GM18909 (cell line): ENCODE measurements around the gene BTF3L4.
"Not testable (repeated sequence)": the region's sequence is repeated elsewhere in the genome, so short reads cannot be mapped to it uniquely, and the experiment has no call there.

Experiments used
- ATAC-seq: cut with Tn5 transposase; IDR thresholded peaks from one replicate; pipeline ENCODE4 v1.9.1; 2021; ENCODE audit warnings: mild to moderate bottlenecking; ENCODE audit not compliant: unreplicated experiment, poor library complexity

BTF3L4 gene

DNA sequence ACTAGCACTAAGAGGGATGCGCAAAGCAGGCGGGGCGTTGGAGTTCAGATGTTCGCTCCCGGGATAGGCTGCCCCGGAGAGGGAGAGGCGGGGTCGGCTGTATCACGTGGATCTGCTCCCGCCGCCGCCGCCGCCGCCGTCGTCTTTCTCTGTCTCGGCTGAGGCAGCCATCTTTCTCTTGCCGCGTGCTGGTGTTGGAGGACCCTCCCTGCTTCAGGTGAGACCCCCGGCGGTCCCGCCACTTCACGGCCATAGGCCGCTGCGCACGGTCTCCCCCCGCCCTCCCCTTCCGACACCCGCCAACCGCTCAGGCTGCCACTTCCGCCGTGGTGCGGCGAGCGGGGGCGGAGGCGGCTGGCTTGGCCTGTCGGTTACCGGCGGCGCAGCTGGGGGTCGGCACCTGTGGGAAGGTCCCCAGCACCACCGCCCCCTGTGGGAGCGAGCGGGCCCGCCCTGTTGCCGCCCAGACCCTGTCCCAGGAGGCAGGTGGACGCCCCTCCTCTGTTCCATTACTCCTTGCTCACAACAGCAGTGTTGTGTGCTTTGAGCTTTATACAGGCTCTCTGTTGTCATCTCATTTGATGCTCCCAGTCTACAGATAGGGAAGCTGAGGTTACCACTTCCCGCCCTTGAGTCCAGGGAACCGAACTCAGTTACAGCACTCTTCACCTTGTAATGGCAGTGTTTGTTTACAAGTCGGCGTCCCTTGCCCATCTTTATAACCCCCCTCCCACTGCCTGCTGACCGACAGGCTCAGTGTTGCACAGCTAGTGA lies at the start of gene BTF3L4:
Gene BTF3L4, plus strand, starts transcription at position 133 of the 774 bp plus-strand sequence. CDS start 3,553 bp downstream, outside the sequence.
- ATAC-seq = peak; percentile 85

GRCh38 chr1:52007215-52008002 lies 48.7 kb upstream of the BTF3L4 start:
- ATAC-seq = no peak

GRCh38 chr1:52008071-52008809 lies 47.9 kb upstream of the BTF3L4 start:
- no peak for ATAC-seq

DNA sequence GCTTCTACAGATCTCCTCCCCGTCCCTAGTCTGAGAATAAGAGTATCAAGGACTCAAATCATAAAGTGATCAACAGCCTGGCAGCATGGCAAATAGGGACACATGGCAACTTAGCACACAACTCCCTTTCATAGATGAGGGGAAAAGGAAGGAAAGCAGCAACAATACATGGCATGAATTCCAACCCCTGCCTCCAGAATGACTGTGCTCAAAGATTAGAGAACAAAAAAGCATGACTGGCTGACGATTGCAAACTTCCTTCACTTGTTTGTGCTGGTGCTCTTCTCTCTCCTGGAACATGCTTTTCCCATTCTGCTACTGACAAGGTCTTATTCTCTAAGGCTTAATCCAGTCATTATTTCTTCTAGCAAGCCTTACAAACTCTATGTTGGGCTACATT lies 34.0 kb upstream of the BTF3L4 start:
- no peak for ATAC-seq

DNA sequence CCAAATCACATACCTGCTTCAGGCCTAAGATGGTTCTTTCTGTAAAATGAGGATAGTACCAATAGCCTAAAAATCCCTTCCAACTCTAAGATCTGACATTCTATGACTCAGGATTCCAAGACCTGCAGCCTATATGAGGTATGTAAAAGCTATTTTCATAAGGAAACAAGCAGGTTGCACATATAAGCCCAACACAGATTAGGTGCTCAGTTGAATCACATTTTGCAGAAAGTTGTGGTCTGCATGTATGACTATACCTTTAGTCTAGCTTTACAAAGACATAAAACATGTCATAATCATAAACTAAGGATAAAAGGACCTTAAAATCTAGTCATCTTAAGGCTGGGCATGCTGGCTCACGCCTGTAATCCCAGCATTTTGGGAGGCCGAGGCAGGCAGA lies 29.8 kb upstream of the BTF3L4 start:
- ATAC-seq = no peak

- ATAC-seq = no peak
Observed at GRCh38 chr1:52028328-52028727, 27.8 kb upstream of the BTF3L4 start.

DNA sequence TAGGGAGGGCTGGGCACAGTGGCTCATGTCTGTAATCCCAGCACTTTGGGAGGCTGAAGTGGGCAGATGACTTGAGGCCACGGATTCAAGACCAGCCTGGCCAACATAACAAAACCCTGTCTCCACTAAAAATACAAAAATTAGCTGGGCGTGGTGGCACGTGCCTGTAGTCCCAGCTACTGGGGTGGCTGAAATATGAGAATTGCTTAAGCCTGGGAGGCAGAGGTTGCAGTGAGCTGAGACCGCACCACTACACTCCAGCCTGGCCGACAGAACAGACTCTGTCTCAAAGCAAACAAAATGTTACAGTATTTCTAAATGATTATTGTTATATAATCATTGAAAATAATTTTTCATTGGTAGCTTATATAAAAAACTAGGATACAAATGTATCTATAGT lies 27.3 kb upstream of the BTF3L4 start:
- not testable (repeated sequence) for ATAC-seq

DNA sequence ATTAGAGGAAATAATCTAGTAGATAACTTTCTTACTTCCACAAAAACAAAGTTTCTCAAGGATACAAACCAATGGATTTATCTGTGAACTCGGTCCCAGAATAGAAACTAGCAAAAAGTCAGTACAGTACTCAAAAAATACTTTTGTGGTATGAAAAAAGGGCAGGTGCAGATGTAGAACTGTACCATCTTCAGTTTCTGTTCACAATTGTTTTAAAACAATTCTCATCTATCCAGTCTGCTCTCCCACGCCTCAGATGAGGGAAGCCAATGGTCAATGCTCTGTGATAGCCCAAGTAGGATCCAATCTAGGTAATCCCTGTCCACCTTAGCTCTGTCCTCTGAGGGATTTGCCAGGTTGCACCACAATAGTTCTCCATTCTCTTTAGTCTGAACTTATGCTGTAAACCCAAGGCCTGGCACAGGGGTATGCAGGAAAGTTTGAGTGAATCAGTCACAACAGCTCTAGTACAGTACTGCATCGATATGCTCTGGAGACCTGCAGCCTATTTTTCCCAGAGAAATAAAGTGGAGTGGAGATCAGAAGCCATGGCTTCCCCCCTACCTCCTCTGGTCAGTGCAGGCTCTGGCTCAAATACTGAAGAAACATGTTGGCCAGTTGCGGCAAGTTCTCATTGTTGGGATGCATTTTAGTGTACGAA lies 23.8 kb upstream of the BTF3L4 start:
- ATAC-seq = peak; percentile 35

DNA sequence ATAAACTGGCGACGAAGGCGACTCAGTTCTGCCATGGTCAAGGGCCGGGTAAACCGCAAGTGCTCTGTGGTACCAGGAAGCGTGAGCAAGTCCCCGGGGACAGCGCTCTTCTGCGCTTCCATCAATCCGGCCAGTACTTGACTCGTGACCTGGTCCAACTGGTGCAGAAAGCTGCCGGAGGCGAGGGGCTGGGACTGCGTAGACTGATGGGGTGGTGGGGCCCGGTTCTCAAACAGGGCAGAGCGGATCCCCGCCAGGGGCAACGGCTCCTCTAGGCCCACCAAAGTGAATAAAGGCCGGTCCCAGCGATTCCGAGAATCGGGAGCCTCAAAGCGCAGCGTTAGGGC lies 23.3 kb upstream of the BTF3L4 start:
- ATAC-seq = peak; percentile 36

- ATAC-seq = peak; percentile 89
Observed at GRCh38 chr1:52033190-52034049, 22.7 kb upstream of the BTF3L4 start, which contains the start of gene KTI12. KTI12 (minus strand) TSS chr1:52033810; CDS start chr1:52033761, 49 bp downstream.

GRCh38 chr1:52034050-52034384 lies 22.1 kb upstream of the BTF3L4 start:
- no peak for ATAC-seq

- no peak for ATAC-seq
Observed at GRCh38 chr1:52037402-52037814, 18.7 kb upstream of the BTF3L4 start.

- ATAC-seq = no peak
Observed at GRCh38 chr1:52037909-52038308, 18.2 kb upstream of the BTF3L4 start.

- ATAC-seq = no peak
Observed at GRCh38 chr1:52041551-52042185, 14.4 kb upstream of the BTF3L4 start.

GRCh38 chr1:52045236-52045635 lies 10.9 kb upstream of the BTF3L4 start:
- ATAC-seq = no peak

DNA sequence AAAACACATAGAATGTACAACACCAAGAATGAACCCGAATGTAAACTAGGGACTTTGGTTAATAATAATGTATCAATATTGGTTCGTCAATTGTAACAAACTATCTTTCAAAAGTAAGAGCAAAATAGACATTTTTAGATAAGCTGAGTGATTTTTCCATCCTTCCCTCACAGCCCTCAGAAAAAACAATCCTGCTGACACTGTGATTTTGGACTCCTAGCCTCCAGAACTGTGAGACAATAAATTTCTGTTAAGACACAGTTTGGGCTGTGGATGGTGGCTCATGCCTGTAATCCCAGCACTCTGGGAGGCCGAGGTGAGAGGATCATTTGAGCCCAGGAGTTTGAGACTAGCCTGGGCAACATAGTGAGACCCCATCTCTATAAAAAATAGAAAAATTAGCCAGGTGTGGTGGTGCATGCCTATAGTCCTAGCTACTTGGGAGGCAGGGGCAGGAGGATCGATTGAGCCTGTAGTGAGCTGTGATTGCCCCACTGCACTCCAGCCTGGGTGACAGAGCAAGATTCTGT lies 10.4 kb upstream of the BTF3L4 start:
- not testable (repeated sequence) for ATAC-seq

GRCh38 chr1:52049337-52049736 lies 6.8 kb upstream of the BTF3L4 start:
- not testable (repeated sequence) for ATAC-seq

DNA sequence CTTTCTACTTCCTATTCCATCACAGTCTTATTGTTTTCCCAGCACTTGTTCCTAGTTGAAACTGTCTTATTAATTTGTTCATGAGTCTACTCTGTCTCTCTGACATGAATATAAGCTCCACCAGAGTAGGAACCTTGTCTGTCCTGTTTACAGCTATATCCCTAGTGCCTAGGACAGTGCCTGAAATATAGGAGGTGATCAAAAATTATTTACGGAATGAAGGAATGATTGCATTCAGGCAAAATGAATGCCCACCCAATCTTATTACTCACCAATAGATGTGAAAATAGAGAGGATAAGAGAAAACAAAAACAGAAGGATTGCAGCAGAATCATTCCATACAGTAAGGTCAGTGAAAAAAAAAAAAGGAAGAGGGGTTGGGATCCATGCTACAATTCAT lies 2.2 kb upstream of the BTF3L4 start:
- no peak for ATAC-seq
